Bronchial epithelial cell (primary cell): Measurements from ENCODE around the gene DLGAP5. TPM values are rescaled to one million over a fixed set of nuclear protein-coding genes. Genes with fewer than 3 reads are reported as not detected.

Experiments
- DNase-seq: peaks from one replicate; pipeline ENCODE4 v3.0.0-alpha.2; 2010; ENCODE audit warnings: low read depth
- FAIRE-seq: peaks from 2 replicates; lab custom pipeline; 2011; peaks lifted over from hg19 to GRCh38; lab: Jason Lieb, UNC
- H3K27me3 ChIP-seq: 2 replicates; pipeline ENCODE4 v1.5.1; 2011; ENCODE audit warnings: low read length; ENCODE audit not compliant: control insufficient read depth, insufficient read depth
- H3K36me3 ChIP-seq: 2 replicates; pipeline ENCODE4 v1.5.1; 2011; ENCODE audit warnings: low read length; ENCODE audit not compliant: control insufficient read depth, insufficient read depth
- H3K4me3 ChIP-seq: 2 replicates; pipeline ENCODE4 v1.5.1; 2011; ENCODE audit warnings: mild to moderate bottlenecking, low read depth, low read length, control low read depth
- total RNA-seq: library from RNA; depleted of rRNA; stranded (reverse); fragments of >200 nt; gene quantifications from 2 replicates; pipeline ENCODE4 v1.2.1, GENCODE V29; 2014
- TF ChIP-seq, protein P1 (sequence below): IDR thresholded peaks from 2 replicates; pipeline ENCODE4 v1.5.1; 2011; ENCODE audit warnings: mild to moderate bottlenecking, moderate library complexity, low read length, control low read depth, inconsistent platforms; ENCODE audit not compliant: insufficient read depth, severe bottlenecking

The DLGAP5 gene
- total RNA-seq, 1 donor from 2014 or later, result 0.26 TPM

- H3K27me3 ChIP-seq, result no peaks in the 10 kb centered on the region
- peak; percentile 53 for DNase-seq
- TF ChIP-seq, protein P1, sequence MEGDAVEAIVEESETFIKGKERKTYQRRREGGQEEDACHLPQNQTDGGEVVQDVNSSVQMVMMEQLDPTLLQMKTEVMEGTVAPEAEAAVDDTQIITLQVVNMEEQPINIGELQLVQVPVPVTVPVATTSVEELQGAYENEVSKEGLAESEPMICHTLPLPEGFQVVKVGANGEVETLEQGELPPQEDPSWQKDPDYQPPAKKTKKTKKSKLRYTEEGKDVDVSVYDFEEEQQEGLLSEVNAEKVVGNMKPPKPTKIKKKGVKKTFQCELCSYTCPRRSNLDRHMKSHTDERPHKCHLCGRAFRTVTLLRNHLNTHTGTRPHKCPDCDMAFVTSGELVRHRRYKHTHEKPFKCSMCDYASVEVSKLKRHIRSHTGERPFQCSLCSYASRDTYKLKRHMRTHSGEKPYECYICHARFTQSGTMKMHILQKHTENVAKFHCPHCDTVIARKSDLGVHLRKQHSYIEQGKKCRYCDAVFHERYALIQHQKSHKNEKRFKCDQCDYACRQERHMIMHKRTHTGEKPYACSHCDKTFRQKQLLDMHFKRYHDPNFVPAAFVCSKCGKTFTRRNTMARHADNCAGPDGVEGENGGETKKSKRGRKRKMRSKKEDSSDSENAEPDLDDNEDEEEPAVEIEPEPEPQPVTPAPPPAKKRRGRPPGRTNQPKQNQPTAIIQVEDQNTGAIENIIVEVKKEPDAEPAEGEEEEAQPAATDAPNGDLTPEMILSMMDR, result no peak
- no peak overlapping the region for H3K4me3 ChIP-seq
- no peak for FAIRE-seq
- H3K36me3 ChIP-seq, result no peaks in the 10 kb centered on the region
Observed at GRCh38 chr14:55099756-55100155, 91.6 kb downstream of the DLGAP5 start.

DNA sequence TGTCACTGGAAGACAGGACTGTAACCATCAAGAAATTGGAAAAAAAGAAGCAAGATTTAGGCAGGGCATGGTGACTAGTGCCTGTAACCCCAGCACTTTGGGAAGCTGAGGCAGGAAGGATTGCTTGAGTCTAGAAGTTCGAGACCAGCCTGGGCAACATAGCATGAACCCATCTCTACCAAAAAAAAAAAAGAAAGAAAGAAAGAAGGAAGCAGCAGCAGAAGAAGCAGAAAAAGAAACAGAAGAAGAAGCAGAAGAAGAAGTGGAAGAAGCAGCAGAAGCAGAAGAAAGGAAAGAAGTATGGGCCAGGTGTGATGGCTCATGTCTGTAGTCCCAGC, 92.9 kb downstream of the DLGAP5 start:
- TF ChIP-seq, protein P1, result no peak
- Histone ChIP-seq H3K36me3 (no peaks in the 10 kb centered on the region), H3K4me3 (no peak overlapping the region), H3K27me3 (no peaks in the 10 kb centered on the region)
- DNase-seq (no peak), FAIRE-seq (no peak)

Other genes starting within 250 kb of the DLGAP5 start
- gene WDHD1, start 164.5 kb downstream of the DLGAP5 start, total RNA-seq, result 8.7 and 10.0 TPM in 2 replicates
- gene SOCS4, start 164.3 kb downstream of the DLGAP5 start, total RNA-seq, result 10.0 and 13.6 TPM in 2 replicates
- 12.1 and 12.7 TPM in 2 replicates for gene MAPK1IP1L, start 139.9 kb downstream of the DLGAP5 start, total RNA-seq
- 198 and 253 TPM in 2 replicates for gene LGALS3, start 62.3 kb downstream of the DLGAP5 start, total RNA-seq
- 28.9 and 29.5 TPM in 2 replicates for gene FBXO34, start 79.8 kb upstream of the DLGAP5 start, total RNA-seq
- gene ATG14, start 220.2 kb upstream of the DLGAP5 start, total RNA-seq, result 9.3 and 10.5 TPM in 2 replicates
- not detected in 2 replicates for gene TBPL2, start 249.0 kb upstream of the DLGAP5 start, total RNA-seq